A673 (cell line): Measurements from ENCODE around the gene TCF7L1. TPM values are rescaled to one million over a fixed set of nuclear protein-coding genes. Genes with fewer than 3 reads are reported as not detected.

Experiments
- BruUV-seq: library from RNA; stranded (reverse); fragments of 400-500 nt; replicated peaks from 2 replicates; lab custom pipeline; 2021; lab: Mats Ljungman, UMichigan
- CTCF ChIA-PET: fragments of 300-600 bp; sonication (Branson Sonifier 250); formaldehyde crosslinking; loops from one replicate; lab custom pipeline; 2022; ENCODE audit warnings: antibody characterized with exemption; lab: Charles Lee
- POLR2A ChIA-PET: fragments of 300-600 bp; sonication (Branson Sonifier 250); formaldehyde crosslinking; loops from one replicate; lab custom pipeline; 2022; ENCODE audit warnings: antibody characterized with exemption; ENCODE audit not compliant: low non-redundant PET; lab: Charles Lee
- DNase-seq: peaks from one replicate; pipeline ENCODE4 v3.0.0-alpha.2; 2015; ENCODE audit warnings: low spot score
- H3K27ac ChIP-seq: fragments of 200-600 bp; sonication (generic); 2 replicates; pipeline ENCODE4 v1.5.1; 2016; ENCODE audit warnings: mixed run types, low read depth, mild to moderate bottlenecking, mixed read lengths, antibody characterized with exemption, low read length; ENCODE audit not compliant: poor library complexity, severe bottlenecking
- H3K27me3 ChIP-seq: fragments of 200-600 bp; sonication (generic); replicated peaks from 2 replicates; pipeline ENCODE4 v1.6.1; 2017; ENCODE audit warnings: mixed run types, low read depth, mild to moderate bottlenecking, mixed read lengths, antibody characterized with exemption, low read length; ENCODE audit not compliant: insufficient read depth, poor library complexity
- H3K36me3 ChIP-seq: fragments of 200-600 bp; sonication (generic); 2 replicates; pipeline ENCODE4 v1.6.1; 2016; ENCODE audit warnings: mixed run types, mild to moderate bottlenecking, mixed read lengths, antibody characterized with exemption, low read length; ENCODE audit not compliant: insufficient read depth, poor library complexity, severe bottlenecking
- H3K4me1 ChIP-seq: fragments of 200-600 bp; sonication (generic); 2 replicates; pipeline ENCODE4 v1.6.1; 2017; ENCODE audit warnings: mixed run types, mild to moderate bottlenecking, mixed read lengths, antibody characterized with exemption, low read length; ENCODE audit not compliant: insufficient read depth, poor library complexity, severe bottlenecking
- H3K4me3 ChIP-seq: fragments of 200-600 bp; sonication (generic); 2 replicates; pipeline ENCODE4 v1.5.1; 2016; ENCODE audit warnings: low read depth, mixed run types, mild to moderate bottlenecking, mixed read lengths, low read length; ENCODE audit not compliant: poor library complexity, severe bottlenecking
- H3K9me3 ChIP-seq: fragments of 200-600 bp; sonication (generic); 2 replicates; pipeline ENCODE4 v1.6.1; 2016; ENCODE audit warnings: mixed run types, low read depth, mild to moderate bottlenecking, mixed read lengths, antibody characterized with exemption, low read length; ENCODE audit not compliant: poor library complexity, severe bottlenecking
- CTCF ChIP-seq: fragments of 300-800, 200-600 bp; sonication (generic); conservative IDR thresholded peaks from 2 replicates; pipeline ENCODE4 v1.5.1; 2017; ENCODE audit warnings: low read depth, mild to moderate bottlenecking, antibody characterized with exemption, low read length, moderate library complexity, mixed read lengths
- EZH2 ChIP-seq: fragments of 200-600 bp; sonication (generic); IDR thresholded peaks from 2 replicates; pipeline ENCODE4 v1.6.1; 2017; ENCODE audit warnings: borderline replicate concordance, low read depth, mild to moderate bottlenecking, mixed read lengths, antibody characterized with exemption, low read length; ENCODE audit not compliant: poor library complexity, severe bottlenecking
- intact Hi-C: fragments of 100-400 bp; cut with micrococcal nuclease; formaldehyde crosslinking; loops from one replicate; pipeline ENCODE4 v1.10.0; 2022; ENCODE audit not compliant: unreplicated experiment
- total RNA-seq: library from RNA; stranded (reverse); gene quantifications from 2 replicates; pipeline ENCODE4 v1.2.3, GENCODE V29; 2021

Gene TCF7L1
- total RNA-seq, 1 experiment from 2014 or later: 21.9 TPM

DNA sequence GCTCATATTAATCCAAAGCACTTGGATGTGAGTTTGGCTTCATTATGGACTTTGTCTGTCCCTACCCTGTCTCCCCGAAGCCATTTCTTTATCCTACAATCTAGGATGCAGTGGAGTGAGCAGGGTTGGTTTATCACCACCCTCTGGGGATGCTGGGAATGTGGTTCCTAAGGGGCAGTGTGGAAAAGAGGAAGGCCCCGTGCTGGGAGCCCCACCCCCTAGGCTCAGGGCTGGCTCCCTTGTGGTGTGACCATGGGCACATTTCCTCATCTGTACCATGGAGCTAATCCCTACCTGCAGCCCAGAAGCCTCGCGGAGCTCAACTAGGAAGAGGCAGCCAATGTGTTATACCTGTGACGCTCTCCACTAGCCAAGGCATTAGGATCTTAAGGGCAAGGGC is 102.1 kb downstream of the TCF7L1 start:
- Histone ChIP-seq H3K36me3 (no peaks in the 10 kb centered on the region), H3K27me3 (no peaks in the 10 kb centered on the region), H3K9me3 (no peaks in the 10 kb centered on the region), H3K4me1 (peaks cover 17% of the 10 kb centered on the region), H3K4me3 (no peak overlapping the region), H3K27ac (no peak overlapping the region)
- intact Hi-C loops: no loop called here
- POLR2A ChIA-PET: no interaction called here
- DNase-seq: no peak
- CTCF ChIA-PET: no interaction called here
- TF ChIP-seq EZH2 (no peak), CTCF (no peak)
- no TSS peak for BruUV-seq

DNA sequence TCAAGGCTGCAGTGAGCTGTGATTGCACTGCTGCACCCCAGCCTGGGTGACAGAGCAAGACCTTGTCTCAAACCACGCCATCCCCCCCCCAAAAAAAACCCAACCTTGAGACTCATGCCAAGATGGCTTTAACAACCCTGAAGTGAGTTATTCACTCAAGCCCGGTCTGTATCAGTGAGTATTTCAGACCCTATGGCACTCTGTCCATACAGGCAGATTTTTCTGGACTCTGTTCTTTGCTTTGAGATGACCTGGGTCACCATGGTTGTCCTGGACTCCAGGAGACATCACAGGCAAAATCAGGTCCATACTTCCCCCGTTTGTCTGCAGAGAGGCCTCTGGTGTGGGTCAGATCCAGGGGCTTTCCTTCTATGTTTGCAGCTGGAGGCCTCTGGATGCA is 102.9 kb downstream of the TCF7L1 start:
- Histone ChIP-seq H3K9me3 (no peaks in the 10 kb centered on the region), H3K4me1 (peaks cover 26% of the 10 kb centered on the region), H3K27ac (no peak overlapping the region), H3K36me3 (no peaks in the 10 kb centered on the region), H3K4me3 (no peak overlapping the region), H3K27me3 (no peaks in the 10 kb centered on the region)
- intact Hi-C loops: no loop called here
- no peak for DNase-seq
- CTCF ChIA-PET: no interaction called here
- TF ChIP-seq EZH2: no peak
- TF ChIP-seq CTCF: no peak
- POLR2A ChIA-PET: no interaction called here
- no TSS peak for BruUV-seq

GRCh38 chr2:85237849-85238565 is 104.8 kb downstream of the TCF7L1 start:
- peaks cover 44% of the 10 kb centered on the region for H3K4me1 ChIP-seq

More at GRCh38 chr2:85237849-85238565, 104.8 kb downstream of the TCF7L1 start:
- Histone ChIP-seq H3K9me3 (no peaks in the 10 kb centered on the region), H3K4me3 (no peak overlapping the region), H3K27me3 (no peaks in the 10 kb centered on the region), H3K36me3 (no peaks in the 10 kb centered on the region), H3K27ac (no peak overlapping the region)
- no peak for TF ChIP-seq CTCF
- POLR2A ChIA-PET: no interaction called here
- DNase-seq: no peak
- CTCF ChIA-PET: no interaction called here
- intact Hi-C loops: no loop called here
- no TSS peak for BruUV-seq
